Mesenchymal stem cell (in vitro differentiated cells and primary cell): ENCODE measurements around the gene PSMD11.

Experiments used
- DNase-seq: peaks from one replicate; pipeline ENCODE4 v3.0.0-alpha.2; 2013
- H2AFZ ChIP-seq: one replicate; pipeline ENCODE4 v1.6.1; 2013; ENCODE audit warnings: low read depth, mild to moderate bottlenecking, control low read depth, inconsistent platforms, low read length, moderate library complexity
- H2AK5ac ChIP-seq: 2 replicates; pipeline ENCODE4 v1.6.1; 2013; ENCODE audit warnings: low read length, moderate library complexity, mild to moderate bottlenecking, inconsistent platforms; ENCODE audit not compliant: severe bottlenecking
- H2BK120ac ChIP-seq: one replicate; pipeline ENCODE4 v1.6.1; 2013; ENCODE audit warnings: low read depth, mild to moderate bottlenecking, inconsistent platforms, low read length, moderate library complexity
- H2BK12ac ChIP-seq, 2 experiments: one replicate each; pipeline ENCODE4 v1.6.1; 2013; ENCODE audit warnings: inconsistent platforms in 2 of 2, low read length in 2 of 2, mild to moderate bottlenecking in 2 of 2, moderate library complexity in 2 of 2, control low read depth in 1 of 2
- H2BK15ac ChIP-seq: one replicate; pipeline ENCODE4 v1.6.1; 2013; ENCODE audit warnings: mild to moderate bottlenecking, low read depth, inconsistent platforms; ENCODE audit not compliant: poor library complexity, severe bottlenecking
- H2BK5ac ChIP-seq: 2 replicates; pipeline ENCODE4 v1.6.1; 2013; ENCODE audit warnings: low read depth, mild to moderate bottlenecking, low read length, control low read depth, inconsistent platforms; ENCODE audit not compliant: poor library complexity, severe bottlenecking
- H3K14ac ChIP-seq, 2 experiments: one replicate each; pipeline ENCODE4 v1.6.1; 2013; ENCODE audit warnings: inconsistent platforms in 2 of 2, low read length in 2 of 2, control low read depth in 1 of 2, mild to moderate bottlenecking in 1 of 2, moderate library complexity in 1 of 2
- H3K18ac ChIP-seq, 2 experiments: one replicate each; pipeline ENCODE4 v1.6.1; 2013; ENCODE audit warnings: inconsistent platforms in 2 of 2, low read length in 2 of 2, control low read depth in 1 of 2, low read depth in 1 of 2, mild to moderate bottlenecking in 1 of 2
- H3K23ac ChIP-seq, 2 experiments: one replicate each; pipeline ENCODE4 v1.6.1; 2013; ENCODE audit warnings: inconsistent platforms in 2 of 2, low read length in 2 of 2, mild to moderate bottlenecking in 2 of 2, moderate library complexity in 2 of 2, control low read depth in 1 of 2
- H3K27ac ChIP-seq: 2 replicates; pipeline ENCODE4 v1.5.1; 2013; ENCODE audit warnings: mild to moderate bottlenecking, moderate library complexity, low read length, control low read depth, inconsistent platforms; ENCODE audit not compliant: poor library complexity, severe bottlenecking
- H3K27me3 ChIP-seq, 2 experiments: 2 replicates each; pipeline versions ENCODE4 v1.6.1 to v1.7.0; 2013; ENCODE audit warnings: low read length in 2 of 2, mild to moderate bottlenecking in 2 of 2, moderate library complexity in 2 of 2, control low read depth in 1 of 2, inconsistent platforms in 1 of 2; ENCODE audit not compliant: control insufficient read depth in 1 of 2, insufficient read depth in 1 of 2
- H3K36me3 ChIP-seq, 2 experiments: 2 replicates each; pipeline versions ENCODE4 v1.6.1 to v1.7.0; 2013; ENCODE audit warnings: low read length in 2 of 2, control low read depth in 1 of 2, inconsistent platforms in 1 of 2, low read depth in 1 of 2, mild to moderate bottlenecking in 1 of 2; ENCODE audit not compliant: insufficient read depth in 2 of 2, control insufficient read depth in 1 of 2
- H3K4ac ChIP-seq, 2 experiments: one replicate each; pipeline ENCODE4 v1.6.1; 2013; ENCODE audit warnings: inconsistent platforms in 2 of 2, low read length in 2 of 2, mild to moderate bottlenecking in 2 of 2, moderate library complexity in 2 of 2, control low read depth in 1 of 2, low read depth in 1 of 2
- H3K4me1 ChIP-seq: 2 replicates; pipeline ENCODE4 v1.6.1; 2013; ENCODE audit warnings: low read depth, low read length, control low read depth; ENCODE audit not compliant: control insufficient read depth, insufficient read depth
- H3K4me2 ChIP-seq: 2 replicates; pipeline ENCODE4 v1.6.1; 2013; ENCODE audit warnings: low read length, mild to moderate bottlenecking, inconsistent platforms; ENCODE audit not compliant: poor library complexity, severe bottlenecking
- H3K4me3 ChIP-seq, 2 experiments: 2 replicates each; pipeline versions ENCODE4 v1.5.1 to v1.7.0; 2013; ENCODE audit warnings: low read length in 2 of 2, mild to moderate bottlenecking in 2 of 2, control low read depth in 1 of 2, low read depth in 1 of 2; ENCODE audit not compliant: insufficient read depth in 1 of 2
- H3K79me1 ChIP-seq: replicated peaks from 2 replicates; pipeline ENCODE4 v1.6.1; 2013; ENCODE audit warnings: mild to moderate bottlenecking, control low read depth, low read length, inconsistent platforms; ENCODE audit not compliant: poor library complexity, severe bottlenecking
- H3K9ac ChIP-seq: 2 replicates; pipeline ENCODE4 v1.7.0; 2013; ENCODE audit warnings: mild to moderate bottlenecking, low read length, moderate library complexity
- H3K9me3 ChIP-seq: 2 replicates; pipeline ENCODE4 v1.7.0; 2013; ENCODE audit warnings: mild to moderate bottlenecking, low read length; ENCODE audit not compliant: control insufficient read depth
- H4K8ac ChIP-seq: one replicate; pipeline ENCODE4 v1.6.1; 2013; ENCODE audit warnings: inconsistent platforms, mild to moderate bottlenecking, low read length, moderate library complexity
- H4K91ac ChIP-seq: one replicate; pipeline ENCODE4 v1.6.1; 2013; ENCODE audit warnings: mild to moderate bottlenecking, low read length, inconsistent platforms
- WGBS: methylation state at CpG from one replicate; pipeline ENCODE4 v1.1.7; 2013; ENCODE audit warnings: mixed read lengths; 5-methylcytosine and 5-hydroxymethylcytosine counted together

PSMD11 gene

GRCh38 chr17:32515677-32516383 is 71.5 kb downstream of the PSMD11 start:
- no peak for DNase-seq
- H3K27me3 ChIP-seq: no peaks in the 10 kb centered on the region
- no peak overlapping the region for H3K18ac ChIP-seq
- no peak overlapping the region for H3K14ac ChIP-seq
- no peaks in the 10 kb centered on the region for H3K79me1 ChIP-seq
- H2AK5ac ChIP-seq: no peak overlapping the region
- H3K9me3 ChIP-seq: no peaks in the 10 kb centered on the region
- H2AFZ ChIP-seq: no peak overlapping the region
- no peak overlapping the region for H3K4me2 ChIP-seq
- WGBS: 94% methylated on average over 4 of the region's 4 CpGs
- no peak overlapping the region for H3K23ac ChIP-seq
- H2BK120ac ChIP-seq: no peak overlapping the region
- no peak overlapping the region for H2BK15ac ChIP-seq
- no peak overlapping the region for H2BK5ac ChIP-seq
- no peaks in the 10 kb centered on the region for H3K36me3 ChIP-seq
- H3K4me3 ChIP-seq: no peak overlapping the region
- no peak overlapping the region for H3K9ac ChIP-seq
- H4K91ac ChIP-seq: no peak overlapping the region
- no peak overlapping the region for H2BK12ac ChIP-seq
- H3K4ac ChIP-seq: no peak overlapping the region
- H3K27ac ChIP-seq: no peak overlapping the region
- H3K4me1 ChIP-seq: peaks cover 13% of the 10 kb centered on the region
- H4K8ac ChIP-seq: no peak overlapping the region

GRCh38 chr17:32516450-32516849 is 72.1 kb downstream of the PSMD11 start:
- 0% methylated on average over 2 of the region's 2 CpGs for WGBS
- no peak for DNase-seq

GRCh38 chr17:32516940-32517701 is 72.8 kb downstream of the PSMD11 start:
- H3K4me1 ChIP-seq: peaks cover 13% of the 10 kb centered on the region
- H2BK5ac ChIP-seq: no peak overlapping the region
- H3K9ac ChIP-seq: no peak overlapping the region
- no peaks in the 10 kb centered on the region for H3K79me1 ChIP-seq
- H3K4ac ChIP-seq: no peak overlapping the region
- no peak overlapping the region for H3K14ac ChIP-seq
- no peak overlapping the region for H2AK5ac ChIP-seq
- H2BK15ac ChIP-seq: no peak overlapping the region
- H3K27me3 ChIP-seq: no peaks in the 10 kb centered on the region
- H2BK12ac ChIP-seq: no peak overlapping the region
- H2BK120ac ChIP-seq: no peak overlapping the region
- 47% methylated on average over 12 of the region's 12 CpGs for WGBS
- no peak overlapping the region for H3K27ac ChIP-seq
- H3K9me3 ChIP-seq: no peaks in the 10 kb centered on the region
- no peak overlapping the region for H3K4me2 ChIP-seq
- H4K91ac ChIP-seq: no peak overlapping the region
- no peak overlapping the region for H2AFZ ChIP-seq
- H3K4me3 ChIP-seq: no peak overlapping the region
- H4K8ac ChIP-seq: no peak overlapping the region
- no peak overlapping the region for H3K18ac ChIP-seq
- no peaks in the 10 kb centered on the region for H3K36me3 ChIP-seq
- no peak overlapping the region for H3K23ac ChIP-seq
- no peak for DNase-seq

More at GRCh38 chr17:32516450-32516849, 72.1 kb downstream of the PSMD11 start:
- Histone ChIP-seq H4K8ac (no peak overlapping the region), H3K27me3 (no peaks in the 10 kb centered on the region), H2BK120ac (no peak overlapping the region), H3K14ac (no peak overlapping the region), H2BK5ac (no peak overlapping the region), H2AK5ac (no peak overlapping the region), H3K79me1 (no peaks in the 10 kb centered on the region), H3K27ac (no peak overlapping the region), H3K4me2 (no peak overlapping the region), H2AFZ (no peak overlapping the region), H3K4ac (no peak overlapping the region), H3K4me3 (no peak overlapping the region), H2BK12ac (no peak overlapping the region), H2BK15ac (no peak overlapping the region), H3K4me1 (peaks cover 13% of the 10 kb centered on the region), H3K9me3 (no peaks in the 10 kb centered on the region), H3K23ac (no peak overlapping the region), H3K9ac (no peak overlapping the region), H3K36me3 (no peaks in the 10 kb centered on the region), H3K18ac (no peak overlapping the region), H4K91ac (no peak overlapping the region)

GRCh38 chr17:32517982-32518381 is 73.7 kb downstream of the PSMD11 start:
- Histone ChIP-seq H4K8ac (no peak overlapping the region), H3K4me2 (no peak overlapping the region), H4K91ac (no peak overlapping the region), H3K9ac (no peak overlapping the region), H2BK15ac (no peak overlapping the region), H2BK5ac (no peak overlapping the region), H3K27me3 (no peaks in the 10 kb centered on the region), H3K27ac (no peak overlapping the region), H3K14ac (peak overlapping the region in 1 of 2 experiments; percentile 2), H2BK12ac (no peak overlapping the region), H2AFZ (no peak overlapping the region), H3K23ac (no peak overlapping the region), H3K4ac (no peak overlapping the region), H3K18ac (no peak overlapping the region), H3K4me1 (peaks cover 13% of the 10 kb centered on the region), H3K4me3 (no peak overlapping the region), H2BK120ac (no peak overlapping the region), H3K9me3 (no peaks in the 10 kb centered on the region), H2AK5ac (no peak overlapping the region), H3K36me3 (no peaks in the 10 kb centered on the region), H3K79me1 (no peaks in the 10 kb centered on the region)
- WGBS: 93% methylated on average over 7 of the region's 7 CpGs
- DNase-seq: no peak
